SKM-1 (cell line): ENCODE data around the gene SLC26A11.

Source experiments
- DNase-seq: peaks from one replicate; lab custom pipeline; 2025; ENCODE audit not compliant: unreplicated experiment; lab: John Stamatoyannopoulos, UW

Gene SLC26A11

DNA sequence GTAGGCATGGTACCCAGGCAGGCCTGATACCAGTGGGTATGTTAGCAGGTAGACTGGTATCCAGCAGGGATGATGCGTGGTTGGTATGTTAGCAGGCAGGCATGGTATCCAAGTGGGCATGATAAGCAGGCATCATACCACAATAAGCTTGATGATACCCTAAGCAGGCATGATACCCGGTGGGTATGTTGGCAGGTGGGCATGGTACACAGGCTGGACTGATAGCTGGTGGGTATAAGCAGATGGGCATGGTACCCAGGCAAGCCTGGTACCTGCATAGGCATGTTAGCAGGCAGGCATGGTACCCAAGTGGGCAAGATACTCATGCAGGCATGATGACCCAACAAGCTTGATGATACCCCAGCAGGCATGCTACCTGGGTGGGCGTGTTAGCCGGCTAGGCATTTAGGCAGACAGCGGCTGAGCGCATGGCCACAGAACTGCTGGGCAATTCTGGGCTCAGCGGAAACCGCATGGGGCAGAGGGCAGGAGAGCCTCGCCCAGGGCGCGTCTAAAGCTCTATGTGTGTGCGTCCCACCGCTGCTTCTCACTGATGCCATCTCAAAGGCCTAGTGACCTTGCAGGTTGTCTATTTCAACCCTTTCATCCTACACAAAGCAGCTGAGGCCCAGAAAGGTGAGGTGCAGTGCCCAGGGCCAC lies 2.4 kb upstream of the SLC26A11 start:
- DNase-seq, result no peak

DNA sequence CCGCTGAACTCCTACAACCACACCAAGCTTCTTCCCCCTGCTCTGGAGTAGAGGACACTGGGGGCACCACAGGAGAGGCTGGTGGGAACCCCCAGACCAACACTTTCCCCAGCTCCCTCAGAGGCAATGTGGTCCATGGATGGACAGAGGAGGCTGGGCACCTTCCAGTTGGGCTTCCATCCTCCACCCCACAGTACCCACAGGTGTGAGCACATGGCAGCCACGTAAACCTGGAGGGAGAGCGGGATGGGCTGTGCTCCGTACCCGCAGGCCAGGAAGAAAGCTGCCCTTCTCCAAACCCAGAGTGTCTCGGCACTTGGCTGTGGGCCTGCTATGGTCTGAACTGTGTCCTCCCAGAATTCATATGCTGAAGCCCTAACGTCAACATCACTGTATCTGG lies 1.8 kb upstream of the SLC26A11 start:
- DNase-seq, result no peak

DNA sequence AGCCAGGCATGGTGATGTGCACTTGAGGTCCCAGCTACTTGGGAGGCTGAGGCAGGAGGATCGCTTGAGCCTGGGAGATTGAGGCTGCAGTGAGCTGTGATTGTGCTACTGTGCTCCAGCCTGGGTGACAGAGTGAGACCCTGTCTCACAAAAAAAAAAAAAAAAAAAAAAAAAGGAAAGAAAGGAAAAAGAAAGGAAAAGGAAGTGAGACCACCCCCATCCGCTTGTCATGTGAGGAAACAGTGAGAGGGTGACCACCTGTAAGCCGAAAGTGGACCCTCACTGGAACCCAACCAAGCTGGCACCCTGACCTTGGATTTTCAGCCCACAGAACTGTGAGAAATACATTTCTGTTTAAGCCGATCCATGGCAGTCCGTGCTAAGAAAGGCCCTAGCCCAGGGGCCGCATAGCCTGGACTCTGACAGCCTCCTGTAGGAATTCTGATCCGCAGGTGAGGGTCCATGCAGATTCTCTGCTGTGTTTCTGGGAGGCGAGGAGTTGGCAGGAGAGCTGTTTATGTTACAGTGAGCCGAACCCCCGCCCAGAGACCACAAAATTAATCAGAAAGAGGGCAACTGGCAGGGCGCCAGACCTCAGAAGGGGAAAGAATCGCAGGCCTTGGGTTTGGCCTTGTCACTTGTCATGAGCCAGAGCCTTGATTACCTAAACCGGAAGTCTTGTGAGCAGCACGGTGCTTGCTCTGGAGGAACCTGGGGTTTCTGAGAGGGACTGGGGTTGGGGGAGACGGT lies 1.0 kb upstream of the SLC26A11 start:
- peak; percentile 53 for DNase-seq

- no peak for DNase-seq
These were observed 519 bp upstream of the SLC26A11 start for GRCh38 chr17:80219763-80220053.

- DNase-seq, result no peak
These were observed 549 bp downstream of the SLC26A11 start for GRCh38 chr17:80220736-80221215.

DNA sequence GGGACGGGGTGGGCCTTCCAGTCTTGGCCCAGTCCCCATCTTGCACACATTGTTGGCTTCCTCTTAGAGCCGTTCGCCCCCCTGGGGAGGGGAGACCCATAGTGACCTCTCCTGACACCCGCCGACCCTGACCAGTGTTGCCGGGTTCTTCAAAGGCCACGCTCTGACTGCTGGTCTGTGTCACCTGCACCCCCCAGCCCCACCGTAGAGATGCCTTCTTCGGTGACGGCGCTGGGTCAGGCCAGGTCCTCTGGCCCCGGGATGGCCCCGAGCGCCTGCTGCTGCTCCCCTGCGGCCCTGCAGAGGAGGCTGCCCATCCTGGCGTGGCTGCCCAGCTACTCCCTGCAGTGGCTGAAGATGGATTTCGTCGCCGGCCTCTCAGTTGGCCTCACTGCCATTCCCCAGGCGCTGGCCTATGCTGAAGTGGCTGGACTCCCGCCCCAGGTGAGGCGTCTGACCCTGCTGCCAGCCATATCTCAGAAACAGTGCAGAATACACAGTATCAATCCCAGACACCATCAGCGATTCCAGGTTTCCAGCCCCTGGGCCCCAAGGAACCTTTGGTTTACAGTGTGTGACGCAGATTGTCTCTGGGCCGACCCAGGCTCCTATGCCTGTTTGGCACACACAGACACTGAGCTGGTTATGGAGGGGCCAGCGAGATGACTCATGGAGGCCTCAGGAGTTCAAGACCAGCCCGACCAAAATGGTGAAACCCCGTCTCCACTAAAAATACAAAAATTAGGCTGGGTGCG lies 1.3 kb downstream of the SLC26A11 start:
- DNase-seq, result no peak

DNA sequence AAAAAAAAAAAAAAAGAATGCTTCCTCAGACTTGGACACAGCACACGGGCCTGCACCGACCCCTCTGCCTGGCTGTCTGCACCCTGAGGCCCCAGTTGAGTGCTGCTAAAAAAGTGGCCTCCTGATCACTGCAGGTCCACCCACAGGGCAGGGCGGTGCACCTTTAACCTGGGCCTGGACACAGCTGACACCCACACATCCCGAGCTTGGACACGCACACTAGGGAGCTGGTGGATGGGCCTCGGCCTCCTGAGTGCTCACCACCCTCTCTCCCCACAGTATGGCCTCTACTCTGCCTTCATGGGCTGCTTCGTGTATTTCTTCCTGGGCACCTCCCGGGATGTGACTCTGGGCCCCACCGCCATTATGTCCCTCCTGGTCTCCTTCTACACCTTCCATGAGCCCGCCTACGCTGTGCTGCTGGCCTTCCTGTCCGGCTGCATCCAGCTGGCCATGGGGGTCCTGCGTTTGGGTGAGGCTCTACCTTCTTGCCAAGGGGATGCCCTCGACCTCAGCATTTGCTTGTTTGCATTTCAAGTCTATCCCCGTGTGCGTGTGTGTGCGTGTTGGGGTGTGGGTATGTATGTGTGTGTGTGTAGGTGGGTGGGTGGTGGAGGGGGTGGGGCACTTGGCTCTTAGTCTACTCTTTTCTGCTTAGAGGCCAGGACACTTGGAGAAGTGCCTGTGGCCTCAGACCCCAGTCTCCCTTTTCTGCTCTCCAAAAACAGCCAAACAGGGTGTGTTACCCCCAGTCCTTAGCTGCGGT lies 2.3 kb downstream of the SLC26A11 start:
- DNase-seq, result no peak

- DNase-seq, result no peak
These were observed 3.1 kb downstream of the SLC26A11 start for GRCh38 chr17:80223142-80223815.

DNA sequence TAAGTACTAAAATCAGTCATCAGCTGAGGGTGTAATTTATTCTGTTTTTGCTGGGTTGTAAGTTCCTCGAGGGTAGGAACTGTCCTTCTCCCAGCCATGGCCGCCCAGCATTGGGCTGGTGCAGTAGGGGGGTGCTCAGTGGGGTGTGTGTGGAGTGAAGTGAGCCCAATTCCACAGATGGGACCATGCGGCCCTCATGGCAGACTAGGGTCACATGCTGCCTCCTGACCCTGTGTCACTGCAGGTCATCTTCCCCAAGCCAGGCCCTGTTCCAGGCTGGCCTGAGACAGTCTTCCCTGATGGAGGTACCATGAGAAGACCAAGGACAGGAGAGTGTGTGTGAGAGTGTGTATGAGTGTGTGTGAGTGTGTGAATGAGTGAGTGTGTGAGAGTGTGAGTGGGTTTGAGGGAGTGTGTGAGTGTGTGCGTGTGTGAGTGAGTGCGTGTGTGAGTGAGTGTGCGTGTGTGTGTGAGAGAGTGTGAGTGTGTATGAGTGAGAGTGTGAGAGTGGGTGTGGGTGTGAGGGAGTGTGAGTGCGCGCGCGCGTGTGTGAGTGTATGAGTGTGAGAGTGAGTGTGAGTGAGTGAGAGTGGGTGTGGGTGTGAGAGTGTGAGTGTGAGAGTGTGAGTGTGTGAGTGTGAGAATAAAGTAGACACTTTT lies 3.7 kb downstream of the SLC26A11 start:
- DNase-seq, result no peak

DNA sequence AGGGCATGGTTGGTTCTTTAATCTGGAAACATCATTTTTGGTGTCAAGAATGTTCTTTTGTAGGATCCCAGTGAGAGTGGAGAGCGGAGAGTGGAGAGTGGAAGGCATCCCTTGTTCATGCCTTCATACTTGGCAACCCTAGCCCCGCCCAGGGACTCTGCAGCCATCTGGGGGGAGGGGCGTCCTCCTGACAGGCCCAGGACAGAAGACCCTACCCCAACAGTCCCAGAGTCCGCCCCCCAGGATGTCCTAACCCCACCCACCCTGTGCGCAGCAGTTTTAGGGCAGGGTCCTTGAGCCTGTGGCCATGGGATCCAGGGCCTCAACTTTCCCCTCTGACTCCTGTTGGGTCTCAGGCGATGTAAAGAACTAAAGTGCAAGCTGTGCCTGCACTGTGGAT lies 4.5 kb downstream of the SLC26A11 start:
- no peak for DNase-seq

DNA sequence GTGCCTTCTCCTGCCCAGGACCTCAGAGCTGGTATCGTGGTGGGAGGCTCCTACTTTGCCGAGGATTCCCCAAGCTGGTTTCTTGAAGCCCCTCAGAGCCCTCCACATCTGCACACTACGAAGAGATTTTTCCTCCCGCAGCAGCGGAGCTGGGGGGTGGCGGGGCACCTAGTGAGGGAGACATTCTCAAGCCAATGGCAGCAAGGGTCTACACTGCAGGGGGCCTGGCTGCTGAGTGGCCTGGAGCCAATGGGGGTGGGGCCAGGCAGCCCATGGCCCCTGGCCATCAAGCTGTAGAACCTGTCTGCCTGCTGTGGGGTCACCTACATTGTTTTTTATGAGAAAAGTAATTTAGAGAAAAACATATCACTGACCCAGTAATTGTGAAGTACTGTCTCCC lies 5.0 kb downstream of the SLC26A11 start:
- no peak for DNase-seq

GRCh38 chr17:80227156-80227555 lies 6.9 kb downstream of the SLC26A11 start:
- DNase-seq, result no peak

DNA sequence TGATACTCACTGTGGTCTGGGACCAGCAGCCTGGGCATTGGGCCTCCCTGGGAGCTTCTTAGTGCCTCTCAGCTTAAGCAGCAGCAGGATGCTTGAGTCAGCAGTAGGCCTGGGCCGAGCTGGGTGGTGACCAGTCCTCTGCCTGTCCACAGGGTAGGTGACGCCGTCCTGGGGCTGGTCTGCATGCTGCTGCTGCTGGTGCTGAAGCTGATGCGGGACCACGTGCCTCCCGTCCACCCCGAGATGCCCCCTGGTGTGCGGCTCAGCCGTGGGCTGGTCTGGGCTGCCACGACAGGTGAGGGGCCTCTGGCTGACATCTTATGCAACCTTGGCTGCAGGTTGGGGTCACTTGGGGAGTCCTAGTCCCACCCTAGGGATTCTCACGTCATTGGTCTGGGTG lies 7.4 kb downstream of the SLC26A11 start:
- no peak for DNase-seq

GRCh38 chr17:80228477-80228876 lies 8.2 kb downstream of the SLC26A11 start:
- DNase-seq, result no peak

DNA sequence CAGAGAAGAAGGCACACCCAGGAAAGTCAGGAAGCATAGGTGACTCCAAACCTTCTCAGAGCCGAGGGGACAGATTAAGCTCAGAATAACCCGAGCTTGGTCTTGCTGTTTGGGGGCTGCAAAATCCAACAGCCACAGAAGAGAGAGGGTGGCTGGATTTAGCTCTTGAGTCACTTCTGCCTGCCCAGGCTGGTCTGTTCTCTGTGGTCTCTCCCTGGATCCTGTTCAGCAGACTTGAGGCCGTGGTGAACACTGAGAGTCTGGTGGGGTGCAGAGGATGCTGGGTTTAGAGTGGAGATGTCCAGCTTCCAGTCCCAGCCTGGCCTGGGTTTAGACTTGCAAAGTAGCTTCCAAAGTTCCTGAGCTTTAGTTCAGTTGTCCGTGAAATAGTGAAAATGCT lies 8.8 kb downstream of the SLC26A11 start:
- no peak for DNase-seq

- DNase-seq, result no peak
These were observed 12.2 kb downstream of the SLC26A11 start for GRCh38 chr17:80232438-80232837.

DNA sequence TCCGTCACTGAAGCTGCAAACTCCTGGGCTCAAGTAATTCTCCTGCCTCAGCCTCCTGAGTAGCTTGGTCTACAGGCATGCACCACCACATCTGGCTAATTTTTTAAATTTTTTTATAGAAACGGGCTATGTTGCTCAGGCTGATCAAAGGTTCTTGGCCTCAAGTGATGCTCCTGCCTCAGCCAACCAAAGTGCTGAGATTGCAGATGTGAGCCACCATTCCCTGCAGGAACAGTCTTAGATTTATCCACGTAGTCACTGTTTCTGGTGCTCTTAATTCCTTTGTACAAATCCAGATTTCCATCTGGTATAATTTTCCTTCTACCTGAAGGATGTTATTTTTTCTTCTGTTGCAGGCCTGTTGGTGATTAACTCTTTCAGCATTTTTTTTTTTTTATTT lies 13.0 kb downstream of the SLC26A11 start:
- no peak for DNase-seq

GRCh38 chr17:80236911-80237310 lies 16.7 kb downstream of the SLC26A11 start:
- DNase-seq, result no peak

DNA sequence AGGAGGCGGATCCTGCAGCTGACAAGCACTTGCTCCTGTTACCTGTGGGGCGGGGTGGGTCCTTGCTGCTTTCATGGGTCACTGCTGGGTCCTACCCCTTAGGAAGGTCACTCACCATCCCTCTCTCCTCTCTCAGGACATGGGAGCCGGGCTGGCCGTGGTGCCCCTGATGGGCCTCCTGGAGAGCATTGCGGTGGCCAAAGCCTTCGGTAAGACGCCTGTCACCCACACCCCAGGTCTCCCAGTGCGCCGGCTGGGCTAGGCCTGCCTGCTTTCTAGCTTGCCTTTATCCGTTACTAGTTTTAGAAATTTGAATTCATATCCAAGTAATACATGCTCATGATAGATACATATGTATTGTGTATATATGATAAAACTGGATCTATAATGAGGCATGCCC lies 17.2 kb downstream of the SLC26A11 start:
- DNase-seq, result no peak

GRCh38 chr17:80242505-80242904 lies 22.3 kb downstream of the SLC26A11 start:
- no peak for DNase-seq
